Natural killer cell (primary cell): ENCODE data around the gene KTN1. TPM values are rescaled to one million over a fixed set of nuclear protein-coding genes. Genes with fewer than 3 reads are reported as not detected.

Experiments used
- ATAC-seq, 3 donors: fragments of 150-1000 bp in 2 of 3; fragments of 200-7000 bp in 1 of 3; cut with Tn5 transposase; 1 replicate in 1 of 3; 2 replicates in 2 of 3; pipeline ENCODE4 v1.10.0; 2021; ENCODE audit warnings: mild to moderate bottlenecking in 2 of 3, moderate library complexity in 2 of 3
- DNase-seq, 2 donors: peaks; one replicate each; pipeline versions ENCODE4 v3.0.0 to v3.0.0-alpha.2; 2013 to 2021; ENCODE audit warnings: mixed read lengths in 1 of 2
- H3K27ac ChIP-seq: one replicate; pipeline ENCODE4 v1.5.1; 2013; ENCODE audit warnings: mild to moderate bottlenecking, low read length
- H3K27me3 ChIP-seq: one replicate; pipeline ENCODE4 v1.6.1; 2013; ENCODE audit warnings: low read length; ENCODE audit not compliant: control insufficient read depth, insufficient read depth
- H3K36me3 ChIP-seq: one replicate; pipeline ENCODE4 v1.6.1; 2013; ENCODE audit warnings: low read length; ENCODE audit not compliant: control insufficient read depth, insufficient read depth
- H3K4me1 ChIP-seq: one replicate; pipeline ENCODE4 v1.6.1; 2013; ENCODE audit warnings: low read length; ENCODE audit not compliant: control insufficient read depth, insufficient read depth
- H3K4me3 ChIP-seq: one replicate; pipeline ENCODE4 v1.5.1; 2013; ENCODE audit warnings: low read length
- H3K9me3 ChIP-seq: one replicate; pipeline ENCODE4 v1.6.1; 2013; ENCODE audit warnings: low read length; ENCODE audit not compliant: control insufficient read depth, insufficient read depth
- H3K27ac Mint-ChIP-seq, 2 donors: one replicate each; pipeline ENCODE4 v1.8.0; 2022; ENCODE audit warnings: mild to moderate bottlenecking in 2 of 2, mixed read lengths in 2 of 2, moderate library complexity in 1 of 2
- H3K27me3 Mint-ChIP-seq, 2 donors: one replicate each; pipeline ENCODE4 v1.8.0; 2022; ENCODE audit warnings: low read depth in 2 of 2, mixed read lengths in 2 of 2
- H3K36me3 Mint-ChIP-seq: one replicate; pipeline ENCODE4 v1.8.0; 2022; ENCODE audit warnings: mixed read lengths
- H3K4me1 Mint-ChIP-seq, 2 donors: one replicate each; pipeline ENCODE4 v1.8.0; 2022; ENCODE audit warnings: mixed read lengths in 2 of 2
- H3K4me3 Mint-ChIP-seq: one replicate; pipeline ENCODE4 v1.8.0; 2022; ENCODE audit warnings: mild to moderate bottlenecking, moderate library complexity, mixed read lengths
- H3K9me3 Mint-ChIP-seq, 2 donors: one replicate each; pipeline ENCODE4 v1.8.0; 2022; ENCODE audit warnings: mixed read lengths in 2 of 2
- CTCF ChIP-seq: fragments of 200-600 bp; IDR thresholded peaks from one replicate; pipeline ENCODE4 v1.8.0; 2022; ENCODE audit warnings: antibody characterized with exemption
- WGBS: methylation state at CpG from one replicate; pipeline ENCODE4 v1.1.7; 2013; ENCODE audit warnings: missing lambda C conversion rate; ENCODE audit not compliant: insufficient coverage; 5-methylcytosine and 5-hydroxymethylcytosine counted together
- intact Hi-C: fragments of 100-400 bp; cut with micrococcal nuclease; formaldehyde crosslinking; loops from one replicate; pipeline ENCODE4 v1.14.2; 2022
- total RNA-seq, 4 donors: library from RNA; stranded (reverse); fragments of 120-200 nt in 1 of 4; gene quantifications; one replicate each; pipeline versions ENCODE4 v1.2.3 to v1.2.4, GENCODE V29; 2013 to 2022

The KTN1 gene
- total RNA-seq, 3 donors from 2014 or later (not counting 1 experiment from before 2014, with no cell fraction given), result 63.1 to 96.7 (median 72.8) TPM

- intact Hi-C loops, result no loop called here
- Histone ChIP-seq H3K4me3 (no peak overlapping the region), H3K27ac (no peak overlapping the region), H3K9me3 (no peaks in the 10 kb centered on the region), H3K36me3 (peaks cover 39% of the 10 kb centered on the region), H3K4me1 (no peaks in the 10 kb centered on the region), H3K27me3 (no peaks in the 10 kb centered on the region)
- peaks cover 27% of the 10 kb centered on the region for H3K36me3 Mint-ChIP-seq
- H3K4me3 Mint-ChIP-seq, result no peak overlapping the region
- H3K27ac Mint-ChIP-seq, result no peak overlapping the region
- ATAC-seq, result no peak
- no peaks in the 10 kb centered on the region for H3K9me3 Mint-ChIP-seq
- no peak for TF ChIP-seq CTCF
- no peaks in the 10 kb centered on the region for H3K27me3 Mint-ChIP-seq
- H3K4me1 Mint-ChIP-seq, result peaks cover 22 to 28% of the 10 kb centered on the region in 2 donors
- DNase-seq, result no peak
- WGBS, result 94% methylated on average over 2 of the region's 2 CpGs
Observed at GRCh38 chr14:55667801-55668200, 87.8 kb downstream of the KTN1 start.

DNA sequence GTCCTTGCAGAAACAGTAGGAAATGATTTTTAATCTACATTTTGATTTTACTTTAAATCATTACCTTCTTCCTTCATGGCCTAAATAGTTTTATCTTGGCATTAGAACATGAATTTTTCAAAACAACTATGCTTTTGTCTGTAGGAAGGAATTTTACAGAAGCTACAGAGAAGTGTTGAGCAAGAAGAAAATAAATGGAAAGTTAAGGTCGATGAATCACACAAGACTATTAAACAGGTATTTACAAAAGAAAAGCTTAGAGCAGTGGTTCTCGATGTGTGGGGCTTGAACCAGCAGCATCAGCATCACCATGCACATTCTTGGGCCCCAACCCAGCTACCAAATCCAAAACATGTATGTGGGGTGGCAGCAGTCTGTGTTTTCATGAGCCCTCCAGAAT lies 91.6 kb downstream of the KTN1 start:
- TF ChIP-seq CTCF, result no peak
- intact Hi-C loops, result no loop called here
- Mint-ChIP-seq H3K4me1 (peaks cover 0 to 2% of the 10 kb centered on the region in 2 donors), H3K36me3 (peaks cover 19% of the 10 kb centered on the region), H3K4me3 (no peak overlapping the region), H3K27me3 (no peaks in the 10 kb centered on the region), H3K27ac (no peak overlapping the region), H3K9me3 (no peaks in the 10 kb centered on the region)
- H3K27ac ChIP-seq, result no peak overlapping the region
- peaks cover 53% of the 10 kb centered on the region for H3K36me3 ChIP-seq
- 100% methylated on average over 2 of the region's 2 CpGs for WGBS
- H3K4me3 ChIP-seq, result no peak overlapping the region
- DNase-seq, result no peak
- no peaks in the 10 kb centered on the region for H3K9me3 ChIP-seq
- ATAC-seq, result no peak
- H3K4me1 ChIP-seq, result no peaks in the 10 kb centered on the region
- no peaks in the 10 kb centered on the region for H3K27me3 ChIP-seq

DNA sequence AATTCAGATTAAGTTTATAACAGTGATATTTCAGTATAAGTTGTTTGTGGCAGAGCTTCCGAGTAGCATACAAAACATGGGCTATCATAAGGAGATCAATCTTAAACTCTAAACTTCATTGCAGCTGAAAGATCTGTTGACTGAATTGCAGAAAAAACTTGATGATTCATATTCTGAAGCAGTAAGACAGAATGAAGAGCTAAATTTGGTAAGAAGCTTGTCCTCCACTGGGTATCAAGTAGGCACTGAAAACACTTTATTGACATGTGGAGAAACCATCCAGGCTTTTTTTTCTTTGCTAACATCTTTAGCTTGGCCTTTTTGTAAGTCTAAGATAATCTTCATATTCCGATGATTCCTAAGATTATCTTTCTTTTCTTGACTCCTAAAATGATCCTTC lies 93.0 kb downstream of the KTN1 start:
- peaks cover 19% of the 10 kb centered on the region for H3K36me3 Mint-ChIP-seq
- no peaks in the 10 kb centered on the region for H3K27me3 Mint-ChIP-seq
- no peak for ATAC-seq
- Histone ChIP-seq H3K4me3 (no peak overlapping the region), H3K4me1 (no peaks in the 10 kb centered on the region), H3K27ac (no peak overlapping the region), H3K9me3 (no peaks in the 10 kb centered on the region), H3K27me3 (no peaks in the 10 kb centered on the region), H3K36me3 (peaks cover 56% of the 10 kb centered on the region)
- no peaks in the 10 kb centered on the region for H3K9me3 Mint-ChIP-seq
- H3K4me3 Mint-ChIP-seq, result no peak overlapping the region
- intact Hi-C loops, result no loop called here
- WGBS, result 100% methylated on average over 2 of the region's 2 CpGs
- H3K27ac Mint-ChIP-seq, result no peak overlapping the region
- DNase-seq, result no peak
- no peaks in the 10 kb centered on the region for H3K4me1 Mint-ChIP-seq
- TF ChIP-seq CTCF, result no peak

GRCh38 chr14:55681096-55681495 lies 101.1 kb downstream of the KTN1 start:
- 100% methylated on average over 2 of the region's 2 CpGs for WGBS
- Histone ChIP-seq H3K27me3 (no peaks in the 10 kb centered on the region), H3K27ac (no peak overlapping the region), H3K36me3 (peaks cover 65% of the 10 kb centered on the region), H3K4me3 (no peak overlapping the region), H3K9me3 (no peaks in the 10 kb centered on the region), H3K4me1 (no peaks in the 10 kb centered on the region)
- H3K4me3 Mint-ChIP-seq, result no peak overlapping the region
- intact Hi-C loops, result no loop called here
- no peaks in the 10 kb centered on the region for H3K4me1 Mint-ChIP-seq
- no peak for TF ChIP-seq CTCF
- H3K27ac Mint-ChIP-seq, result peak overlapping the region in 1 of 2 donors; percentile 5
- no peak for ATAC-seq
- H3K9me3 Mint-ChIP-seq, result no peaks in the 10 kb centered on the region
- peaks cover 28% of the 10 kb centered on the region for H3K36me3 Mint-ChIP-seq
- no peak for DNase-seq
- no peaks in the 10 kb centered on the region for H3K27me3 Mint-ChIP-seq
